Prostate gland (tissue), 2 donors: ENCODE measurements around the gene DEDD2.

Experiments used
- POLR2A ChIP-seq: fragments of 450-650 bp; IDR thresholded peaks from one replicate; pipeline ENCODE4 v1.6.1; 2016; ENCODE audit warnings: antibody characterized with exemption, mild to moderate bottlenecking
- TF ChIP-seq, protein P1 (sequence below), 4 experiments: fragments of 200-600 bp in 2 of 4; fragments of 450-650 bp in 2 of 4; sonication (generic) in 2 of 4; IDR thresholded peaks; 1 replicate in 3 of 4; 2 replicates in 1 of 4; pipeline ENCODE4 v1.5.1; 2016 to 2019; ENCODE audit warnings: antibody characterized with exemption in 4 of 4, mild to moderate bottlenecking in 2 of 4, moderate library complexity in 2 of 4

DNA sequence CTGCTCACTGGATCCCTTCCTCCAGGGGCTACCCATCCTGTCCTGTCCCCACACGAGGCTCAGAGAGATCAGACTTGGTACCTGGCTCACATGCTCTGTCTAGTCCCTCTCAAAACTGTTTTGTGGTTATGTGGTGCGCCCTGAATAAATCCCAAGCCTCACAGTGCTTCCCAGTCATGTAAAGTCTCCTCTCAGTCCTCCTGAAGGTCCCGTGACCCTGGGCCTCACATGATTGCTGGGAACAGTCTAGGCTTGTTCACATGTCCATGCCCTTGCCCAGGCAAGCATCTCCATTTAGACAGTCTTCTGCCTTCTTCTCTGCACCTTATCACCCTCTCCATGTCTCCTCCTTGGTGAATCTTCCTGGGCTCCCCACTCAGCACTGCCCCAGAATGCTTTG lies 49.3 kb downstream of the DEDD2 start:
- TF ChIP-seq, protein P1, sequence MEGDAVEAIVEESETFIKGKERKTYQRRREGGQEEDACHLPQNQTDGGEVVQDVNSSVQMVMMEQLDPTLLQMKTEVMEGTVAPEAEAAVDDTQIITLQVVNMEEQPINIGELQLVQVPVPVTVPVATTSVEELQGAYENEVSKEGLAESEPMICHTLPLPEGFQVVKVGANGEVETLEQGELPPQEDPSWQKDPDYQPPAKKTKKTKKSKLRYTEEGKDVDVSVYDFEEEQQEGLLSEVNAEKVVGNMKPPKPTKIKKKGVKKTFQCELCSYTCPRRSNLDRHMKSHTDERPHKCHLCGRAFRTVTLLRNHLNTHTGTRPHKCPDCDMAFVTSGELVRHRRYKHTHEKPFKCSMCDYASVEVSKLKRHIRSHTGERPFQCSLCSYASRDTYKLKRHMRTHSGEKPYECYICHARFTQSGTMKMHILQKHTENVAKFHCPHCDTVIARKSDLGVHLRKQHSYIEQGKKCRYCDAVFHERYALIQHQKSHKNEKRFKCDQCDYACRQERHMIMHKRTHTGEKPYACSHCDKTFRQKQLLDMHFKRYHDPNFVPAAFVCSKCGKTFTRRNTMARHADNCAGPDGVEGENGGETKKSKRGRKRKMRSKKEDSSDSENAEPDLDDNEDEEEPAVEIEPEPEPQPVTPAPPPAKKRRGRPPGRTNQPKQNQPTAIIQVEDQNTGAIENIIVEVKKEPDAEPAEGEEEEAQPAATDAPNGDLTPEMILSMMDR (IDR thresholded peaks at IDR 0.05), result no peak
- no peak for TF ChIP-seq POLR2A
